HG03457 (cell line): Measurements from ENCODE around the gene NFIB.

ENCODE experiments used
- ATAC-seq: cut with Tn5 transposase; IDR thresholded peaks from one replicate; pipeline ENCODE4 v1.9.1; 2021; ENCODE audit warnings: moderate number of reproducible peaks; ENCODE audit not compliant: unreplicated experiment

Gene NFIB

GRCh38 chr9:14218253-14218652, 95.7 kb downstream of the NFIB start:
- no peak for ATAC-seq

DNA sequence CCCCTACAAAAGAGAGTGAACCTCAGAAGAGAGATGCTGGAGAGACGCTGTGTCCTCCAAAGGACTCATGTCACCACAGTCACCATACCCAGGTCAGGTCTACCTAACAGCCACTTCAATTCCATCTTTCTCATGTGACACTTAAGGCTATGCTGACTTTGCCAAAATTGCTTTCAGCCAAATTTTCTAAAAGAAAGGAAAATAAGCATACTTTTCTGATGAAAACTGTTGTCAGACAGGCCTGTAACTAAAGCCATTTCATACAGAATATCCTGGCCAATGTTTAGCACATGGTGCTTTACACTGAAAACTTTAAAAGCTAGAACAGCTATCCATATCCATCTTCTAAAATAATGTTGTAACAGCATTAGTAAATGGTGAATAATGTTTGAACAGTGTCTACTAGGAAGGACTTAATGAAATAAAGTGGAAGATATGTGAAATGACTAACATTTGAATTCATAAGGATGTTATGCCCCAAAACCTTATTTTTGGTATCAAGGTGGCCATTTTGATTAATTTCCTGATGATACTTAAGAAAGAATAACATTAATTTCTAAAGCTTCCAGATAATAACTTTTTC, 97.2 kb downstream of the NFIB start:
- ATAC-seq = no peak

GRCh38 chr9:14215614-14216013, 98.3 kb downstream of the NFIB start:
- no peak for ATAC-seq

- no peak for ATAC-seq
These were observed 99.2 kb downstream of the NFIB start for GRCh38 chr9:14214693-14215092.

- ATAC-seq = no peak
These were observed 99.8 kb downstream of the NFIB start for GRCh38 chr9:14214065-14214684.

GRCh38 chr9:14213504-14213903, 100.4 kb downstream of the NFIB start:
- no peak for ATAC-seq

GRCh38 chr9:14212697-14213420, 101.1 kb downstream of the NFIB start:
- ATAC-seq = no peak

DNA sequence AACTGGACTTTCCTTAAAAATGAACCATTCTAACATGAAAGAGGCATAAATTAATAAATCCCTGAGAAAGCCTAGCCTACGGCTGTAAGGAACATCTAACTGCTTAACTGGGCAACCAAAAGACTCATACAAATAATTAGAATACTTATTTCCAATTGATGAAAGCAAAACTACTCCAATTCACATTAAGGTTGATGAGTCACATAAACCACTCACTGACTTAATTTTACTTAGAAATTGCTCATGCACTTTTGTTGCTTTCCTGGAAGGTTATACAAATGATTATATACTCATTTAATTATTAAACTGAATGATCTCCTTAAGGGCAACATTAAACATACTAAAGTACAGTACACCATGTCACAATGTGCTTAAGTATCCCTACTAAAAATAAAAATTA, 101.9 kb downstream of the NFIB start:
- no peak for ATAC-seq

GRCh38 chr9:14211564-14211963, 102.4 kb downstream of the NFIB start:
- no peak for ATAC-seq

- no peak for ATAC-seq
These were observed 103.5 kb downstream of the NFIB start for GRCh38 chr9:14210428-14210827.

- no peak for ATAC-seq
These were observed 104.3 kb downstream of the NFIB start for GRCh38 chr9:14209399-14210345.

DNA sequence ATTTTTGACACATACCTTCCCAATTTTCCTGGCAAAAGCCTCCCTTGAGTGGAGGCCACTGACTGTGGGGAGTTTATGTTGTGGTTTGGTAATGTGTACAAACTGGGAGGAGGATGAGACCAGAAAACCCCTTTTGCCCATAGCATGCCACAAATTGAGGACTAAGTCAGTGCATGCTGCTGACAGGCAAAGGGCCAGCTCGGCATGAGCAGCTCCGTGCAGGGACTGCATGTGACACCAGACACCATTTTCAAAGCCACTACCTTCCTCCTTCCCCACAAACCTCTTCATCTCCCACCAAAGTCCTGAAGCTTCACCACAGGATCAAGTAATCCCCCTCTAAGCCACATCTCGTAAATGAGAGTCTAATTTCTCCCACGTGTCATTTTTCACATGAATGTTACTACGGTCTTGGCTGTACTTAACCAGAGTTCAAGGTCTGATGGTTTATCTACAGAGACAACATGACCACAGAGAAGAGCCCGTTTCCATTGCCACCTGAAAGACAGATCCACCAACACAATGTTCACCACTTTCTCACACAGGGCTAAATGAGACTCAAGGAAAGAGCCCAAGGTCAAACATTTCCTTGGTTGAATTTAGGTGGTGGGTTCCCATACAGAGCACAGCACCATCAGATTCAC, 106.5 kb downstream of the NFIB start:
- no peak for ATAC-seq

GRCh38 chr9:14205463-14205862, 108.5 kb downstream of the NFIB start:
- no peak for ATAC-seq

DNA sequence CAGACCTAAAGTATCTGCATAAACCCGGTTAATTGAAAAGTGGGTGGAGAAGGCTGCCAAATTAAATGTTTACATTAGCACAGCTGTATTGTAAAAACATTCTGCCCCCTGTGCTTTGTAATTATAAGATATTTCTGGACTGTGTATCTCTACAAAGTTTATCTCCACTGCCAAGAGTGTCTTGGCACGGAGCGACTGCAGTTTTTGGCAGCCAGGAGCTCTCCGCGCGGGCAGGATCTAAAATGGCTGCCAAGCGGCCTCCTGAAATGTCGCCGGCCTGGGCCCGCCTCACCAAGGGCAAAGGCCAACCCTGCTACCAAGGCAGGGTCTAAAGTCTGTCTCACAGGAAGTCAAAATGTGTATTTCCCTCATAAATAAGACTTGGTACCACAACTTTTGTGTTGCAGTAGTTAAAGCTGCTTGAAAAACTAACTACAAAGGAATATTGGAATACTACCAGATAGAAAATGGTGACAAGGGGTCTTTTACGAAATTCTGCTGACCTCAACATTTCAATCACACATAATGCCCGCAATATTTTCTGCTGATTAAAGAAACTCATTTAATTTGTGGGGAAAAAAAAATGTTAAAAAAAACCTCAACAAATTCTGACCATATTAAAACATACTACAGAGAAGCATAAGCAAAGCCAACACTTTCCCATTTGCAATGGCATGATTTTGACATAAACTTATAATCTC, 110.4 kb downstream of the NFIB start:
- no peak for ATAC-seq

GRCh38 chr9:14198841-14199455, 115.0 kb downstream of the NFIB start:
- no peak for ATAC-seq

DNA sequence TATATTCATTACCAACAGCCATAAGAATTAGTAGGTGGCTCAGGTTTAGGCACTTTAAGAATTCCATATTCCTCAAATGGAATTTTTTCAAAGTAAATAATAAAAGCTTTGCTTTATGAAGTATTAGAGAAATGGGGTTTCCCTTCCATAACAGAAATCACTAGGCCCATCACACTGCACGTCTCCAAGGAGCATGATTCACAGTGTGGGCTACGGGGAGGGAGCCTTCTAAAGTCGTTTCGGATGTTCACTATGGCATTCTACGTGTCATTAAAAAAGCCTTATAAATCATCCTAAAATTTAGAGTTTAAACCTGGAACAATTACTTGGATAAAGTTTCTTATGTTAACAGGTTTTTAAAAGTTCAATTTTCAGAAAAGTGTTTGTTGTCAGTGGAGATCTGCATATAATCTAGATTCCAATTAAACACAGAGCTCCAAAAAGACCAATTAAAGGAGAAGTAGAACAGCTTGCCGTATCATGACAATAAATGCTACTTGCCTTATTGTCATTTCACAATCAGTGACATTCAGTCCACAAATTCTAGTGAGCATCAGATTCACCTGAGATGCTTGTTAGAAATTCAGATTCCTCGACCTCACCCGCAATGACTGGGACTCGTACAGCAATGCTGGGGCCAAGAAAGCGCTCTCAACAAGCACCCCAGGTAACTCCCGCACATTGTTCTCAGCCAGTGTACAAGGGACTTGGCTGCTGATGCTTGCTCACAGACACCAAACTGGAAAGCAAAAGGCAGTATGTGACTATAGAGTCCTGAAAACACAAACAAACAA, 115.7 kb downstream of the NFIB start:
- no peak for ATAC-seq

- ATAC-seq = no peak
These were observed 116.5 kb downstream of the NFIB start for GRCh38 chr9:14197325-14197858.

- ATAC-seq = no peak
These were observed 120.5 kb downstream of the NFIB start for GRCh38 chr9:14193328-14193990.
